IMR-90 (cell line): Measurements from ENCODE around the gene BANF1. TPM values are rescaled to one million over a fixed set of nuclear protein-coding genes. Genes with fewer than 3 reads are reported as not detected.

Source experiments
- ATAC-seq: fragments of 200-7000 bp; cut with Tn5 transposase; 2 replicates; pipeline ENCODE4 v1.9.1; 2020; ENCODE audit warnings: low read depth, mild to moderate bottlenecking, moderate library complexity
- BruUV-seq: library from RNA; stranded (reverse); fragments of 400-500 nt; replicated peaks from 2 replicates; lab custom pipeline; 2021; lab: Mats Ljungman, UMichigan
- CTCF ChIA-PET: fragments of 300-600 bp; formaldehyde crosslinking; extraction: SDS; loops from one replicate; lab custom pipeline; 2021; ENCODE audit warnings: antibody characterized with exemption; lab: Yijun Ruan, JAX
- POLR2A ChIA-PET: fragments of 300-600 bp; sonication (Branson Sonifier 250); formaldehyde crosslinking; loops from one replicate; lab custom pipeline; 2022; ENCODE audit warnings: antibody characterized with exemption; ENCODE audit not compliant: unreplicated experiment; lab: Charles Lee
- DNase-seq: peaks from one replicate; pipeline ENCODE4 v3.0.0; 2013
- H2AFZ ChIP-seq: replicated peaks from 2 replicates; pipeline ENCODE3; 2013; ENCODE audit warnings: low read length, mild to moderate bottlenecking; ENCODE audit not compliant: poor library complexity
- H2AK5ac ChIP-seq: 2 replicates; pipeline ENCODE4 v1.6.1; 2013; ENCODE audit warnings: low read depth, low read length, inconsistent platforms
- H2AK9ac ChIP-seq: replicated peaks from 2 replicates; pipeline ENCODE3; 2013; ENCODE audit warnings: mild to moderate bottlenecking, low read depth, low read length, moderate library complexity; ENCODE audit not compliant: poor library complexity
- H2BK120ac ChIP-seq: 2 replicates; pipeline ENCODE4 v1.6.1; 2013; ENCODE audit warnings: low read depth, low read length, inconsistent platforms
- H2BK15ac ChIP-seq: 3 replicates; pipeline ENCODE4 v1.6.1; 2013; ENCODE audit warnings: low read depth, low read length, inconsistent platforms
- H2BK20ac ChIP-seq: 2 replicates; pipeline ENCODE4 v1.6.1; 2013; ENCODE audit warnings: low read depth, mild to moderate bottlenecking, inconsistent platforms, low read length, moderate library complexity
- H2BK5ac ChIP-seq: 2 replicates; pipeline ENCODE4 v1.6.1; 2013; ENCODE audit warnings: mild to moderate bottlenecking, low read depth, low read length, inconsistent platforms; ENCODE audit not compliant: poor library complexity, severe bottlenecking
- H3K14ac ChIP-seq: replicated peaks from 2 replicates; pipeline ENCODE4 v1.6.1; 2013; ENCODE audit warnings: low read depth, low read length, inconsistent platforms
- H3K18ac ChIP-seq: 2 replicates; pipeline ENCODE4 v1.6.1; 2013; ENCODE audit warnings: low read depth, low read length, control low read depth
- H3K23ac ChIP-seq: 2 replicates; pipeline ENCODE4 v1.6.1; 2013; ENCODE audit warnings: low read depth, low read length, inconsistent platforms
- H3K27ac ChIP-seq: 2 replicates; pipeline ENCODE4 v1.5.1; 2013; ENCODE audit warnings: mild to moderate bottlenecking, control low read depth, low read length; ENCODE audit not compliant: insufficient read depth
- H3K27me3 ChIP-seq: 2 replicates; pipeline ENCODE4 v1.6.1; 2013; ENCODE audit warnings: low read length; ENCODE audit not compliant: control insufficient read depth, insufficient read depth
- H3K36me3 ChIP-seq: 2 replicates; pipeline ENCODE4 v1.6.1; 2013; ENCODE audit warnings: low read length, mixed read lengths; ENCODE audit not compliant: control insufficient read depth, insufficient read depth
- H3K4ac ChIP-seq: 2 replicates; pipeline ENCODE4 v1.6.1; 2013; ENCODE audit warnings: low read depth, low read length, inconsistent platforms
- H3K4me1 ChIP-seq: 2 replicates; pipeline ENCODE4 v1.6.1; 2013; ENCODE audit warnings: low read length, mixed read lengths; ENCODE audit not compliant: control insufficient read depth, insufficient read depth
- H3K4me2 ChIP-seq: 2 replicates; pipeline ENCODE4 v1.6.1; 2013; ENCODE audit warnings: low read depth, mild to moderate bottlenecking, control low read depth, low read length, moderate library complexity
- H3K4me3 ChIP-seq: 2 replicates; pipeline ENCODE4 v1.5.1; 2013; ENCODE audit warnings: low read depth, mild to moderate bottlenecking, control low read depth, low read length, moderate library complexity; ENCODE audit not compliant: insufficient read depth
- H3K56ac ChIP-seq: 2 replicates; pipeline ENCODE4 v1.6.1; 2013; ENCODE audit warnings: low read length, inconsistent platforms; ENCODE audit not compliant: insufficient read depth; ENCODE audit errors: extremely low read depth
- H3K79me1 ChIP-seq, 2 experiments: 2 replicates each; pipeline ENCODE4 v1.6.1; 2013; ENCODE audit warnings: low read length in 2 of 2, inconsistent platforms in 1 of 2, low read depth in 1 of 2
- H3K9ac ChIP-seq: 2 replicates; pipeline ENCODE4 v1.6.1; 2013; ENCODE audit warnings: low read depth, low read length, control low read depth
- H3K9me1 ChIP-seq: 2 replicates; pipeline ENCODE4 v1.6.1; 2013; ENCODE audit warnings: low read length, inconsistent platforms; ENCODE audit not compliant: insufficient read depth
- H3K9me3 ChIP-seq: 2 replicates; pipeline ENCODE4 v1.6.1; 2013; ENCODE audit warnings: low read length; ENCODE audit not compliant: control insufficient read depth, insufficient read depth
- H4K20me1 ChIP-seq: 2 replicates; pipeline ENCODE4 v1.6.1; 2013; ENCODE audit warnings: low read length, inconsistent platforms; ENCODE audit not compliant: insufficient read depth
- H4K5ac ChIP-seq: 2 replicates; pipeline ENCODE4 v1.6.1; 2013; ENCODE audit warnings: mild to moderate bottlenecking, low read depth, low read length, control low read depth
- H4K8ac ChIP-seq, 2 experiments: 2 replicates each; pipeline ENCODE4 v1.6.1; 2013; ENCODE audit warnings: low read depth in 2 of 2, low read length in 2 of 2, control low read depth in 1 of 2, inconsistent platforms in 1 of 2
- H4K91ac ChIP-seq: 2 replicates; pipeline ENCODE4 v1.6.1; 2013; ENCODE audit warnings: low read depth, low read length, inconsistent platforms; ENCODE audit not compliant: insufficient read depth
- CEBPB ChIP-seq: IDR thresholded peaks from 2 replicates; pipeline ENCODE4 v1.6.1; 2012; ENCODE audit warnings: low read depth, low read length, improper control_type of control experiment
- MAFK ChIP-seq: IDR thresholded peaks from 2 replicates; pipeline ENCODE4 v1.6.1; 2012; ENCODE audit warnings: low read depth, low read length, improper control_type of control experiment
- MXI1 ChIP-seq: IDR thresholded peaks from 2 replicates; pipeline ENCODE4 v1.6.1; 2012; ENCODE audit warnings: low read depth, mild to moderate bottlenecking, low read length, moderate library complexity, borderline replicate concordance
- POLR2A ChIP-seq: IDR thresholded peaks from 2 replicates; pipeline ENCODE4 v1.6.1; 2012; ENCODE audit warnings: mild to moderate bottlenecking, low read depth, low read length
- RCOR1 ChIP-seq: IDR thresholded peaks from 2 replicates; pipeline ENCODE4 v1.6.1; 2012; ENCODE audit warnings: mild to moderate bottlenecking, low read length, improper control_type of control experiment; ENCODE audit not compliant: insufficient replicate concordance
- WGBS, 2 experiments: methylation state at CpG; one replicate each; pipeline versions ENCODE4 v1.1.5 to v1.1.7; 2013; ENCODE audit warnings: missing lambda C conversion rate in 2 of 2; ENCODE audit not compliant: insufficient read length in 1 of 2; ENCODE audit errors: extremely low coverage in 2 of 2; 5-methylcytosine and 5-hydroxymethylcytosine counted together
- dilution Hi-C: fragments of 300-500 bp; cut with HindIII; formaldehyde crosslinking; loops from one replicate; pipeline ENCODE4 v1.14.3; 2018; ENCODE audit warnings: low sequenced_read_pairs; ENCODE audit not compliant: unreplicated experiment
- in situ Hi-C: fragments of 300-500 bp; cut with MboI; formaldehyde crosslinking; loops from 3 replicates; pipeline ENCODE4 v1.14.3; 2019; ENCODE audit warnings: low sequenced_read_pairs, inconsistent platforms, mixed read lengths
- intact Hi-C: fragments of 100-400 bp; cut with micrococcal nuclease; formaldehyde crosslinking; loops from 2 replicates; pipeline ENCODE4 v1.10.0; 2022
- polyA plus RNA-seq, 3 experiments: library from polyadenylated mRNA; depleted of rRNA; stranded (reverse); fragments of >200 nt; gene quantifications; 2 replicates each; pipeline ENCODE4 v1.2.3, GENCODE V29; 2012; ENCODE audit warnings: low replicate concordance in 1 of 3
- total RNA-seq: library from RNA; depleted of rRNA; stranded (reverse); fragments of >200 nt; gene quantifications from 2 replicates; pipeline ENCODE4 v1.2.3, GENCODE V29; 2012

BANF1 gene
- total and polyA plus RNA-seq, 2 of the 4 experiments (the other 2 are of a cell fraction): 36.6 to 242 TPM

GRCh38 chr11:66039765-66040164, 37.5 kb downstream of the BANF1 start:
- in situ Hi-C loops: no loop called here
- WGBS, 2 experiments: 44% methylated on average over 2 of the region's 3 CpGs; no CpG with 5 or more reads in 1 of the 2 experiments
- Histone ChIP-seq H2BK15ac (no peak overlapping the region), H3K79me1 (no peaks in the 10 kb centered on the region), H3K27ac (no peak overlapping the region), H2AFZ (no peak overlapping the region), H2AK9ac (no peak overlapping the region), H3K9me1 (no peaks in the 10 kb centered on the region), H3K36me3 (no peaks in the 10 kb centered on the region), H3K4me1 (no peaks in the 10 kb centered on the region; the same call in 1 of the 2 replicates), H3K27me3 (peaks cover 17% of the 10 kb centered on the region), H4K5ac (no peak overlapping the region), H3K4ac (no peak overlapping the region), H3K9ac (no peak overlapping the region), H3K18ac (no peak overlapping the region), H3K4me2 (no peak overlapping the region), H2AK5ac (no peak overlapping the region), H3K9me3 (peaks cover 7% of the 10 kb centered on the region; the same call in 1 of the 2 replicates), H4K91ac (no peak overlapping the region), H3K14ac (no peak overlapping the region), H3K56ac (no peak overlapping the region), H2BK5ac (no peak overlapping the region), H4K8ac (no peak overlapping the region), H2BK20ac (no peak overlapping the region), H3K23ac (no peak overlapping the region), H4K20me1 (0 out of 2 replicates have a peak, but pooled peaks cover 3% of the 10 kb centered on the region), H2BK120ac (no peak overlapping the region), H3K4me3 (no peak overlapping the region)
- no TSS peak for BruUV-seq
- POLR2A ChIA-PET: no interaction called here
- ATAC-seq (no peak), DNase-seq (no peak)
- CTCF ChIA-PET: no interaction called here
- dilution Hi-C loops: no loop called here
- intact Hi-C loops: no loop called here
- TF ChIP-seq MAFK (no peak), RCOR1 (no peak), POLR2A (no peak), MXI1 (no peak), CEBPB (no peak)
